GM21367 (cell line): ENCODE results near the gene CERT1.
"Not testable (repeated sequence)": the region's sequence is repeated elsewhere in the genome, so short reads cannot be mapped to it uniquely, and the experiment has no call there.

ENCODE experiments used
- ATAC-seq: cut with Tn5 transposase; IDR thresholded peaks from one replicate; pipeline ENCODE4 v1.9.1; 2021; ENCODE audit not compliant: unreplicated experiment

Gene CERT1

DNA sequence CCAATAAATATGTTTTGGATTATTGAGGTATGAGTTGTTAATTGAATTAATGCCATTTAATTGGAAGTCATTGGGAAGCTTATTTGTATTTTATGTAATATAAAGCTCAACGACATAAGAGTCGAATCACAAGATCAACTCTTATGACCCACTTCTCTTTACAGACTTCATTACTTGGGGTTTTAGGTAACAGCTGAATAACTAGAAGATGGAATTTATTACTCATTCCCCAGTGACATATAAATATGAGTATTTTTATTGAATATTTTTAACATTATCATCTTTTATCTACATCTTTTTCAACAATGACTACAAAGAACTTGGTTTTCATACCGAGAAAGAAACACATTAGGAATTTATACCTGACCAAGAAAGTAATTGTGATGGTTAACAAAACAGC is 153.3 kb downstream of the CERT1 start:
- ATAC-seq: no peak

- no peak for ATAC-seq
Observed at GRCh38 chr5:75356719-75357118, 154.7 kb downstream of the CERT1 start.

DNA sequence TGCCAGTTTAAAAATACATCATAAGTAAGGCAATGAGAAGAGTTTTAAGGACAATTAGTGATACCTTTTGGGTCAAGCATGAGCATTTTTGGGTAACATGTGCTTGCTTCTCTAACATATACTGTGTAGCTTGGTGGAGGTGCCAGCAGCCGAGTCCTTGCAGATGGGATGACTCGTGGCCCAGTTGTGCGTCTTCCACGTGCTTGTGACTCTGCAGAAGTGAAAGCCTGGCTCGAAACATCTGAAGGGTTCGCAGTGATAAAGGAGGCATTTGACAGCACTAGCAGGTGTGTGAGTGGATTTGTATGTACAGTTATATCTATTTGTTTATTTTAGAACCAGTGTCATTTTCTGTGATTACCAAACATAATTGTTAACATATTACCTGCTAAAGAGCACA is 156.2 kb downstream of the CERT1 start:
- no peak for ATAC-seq

DNA sequence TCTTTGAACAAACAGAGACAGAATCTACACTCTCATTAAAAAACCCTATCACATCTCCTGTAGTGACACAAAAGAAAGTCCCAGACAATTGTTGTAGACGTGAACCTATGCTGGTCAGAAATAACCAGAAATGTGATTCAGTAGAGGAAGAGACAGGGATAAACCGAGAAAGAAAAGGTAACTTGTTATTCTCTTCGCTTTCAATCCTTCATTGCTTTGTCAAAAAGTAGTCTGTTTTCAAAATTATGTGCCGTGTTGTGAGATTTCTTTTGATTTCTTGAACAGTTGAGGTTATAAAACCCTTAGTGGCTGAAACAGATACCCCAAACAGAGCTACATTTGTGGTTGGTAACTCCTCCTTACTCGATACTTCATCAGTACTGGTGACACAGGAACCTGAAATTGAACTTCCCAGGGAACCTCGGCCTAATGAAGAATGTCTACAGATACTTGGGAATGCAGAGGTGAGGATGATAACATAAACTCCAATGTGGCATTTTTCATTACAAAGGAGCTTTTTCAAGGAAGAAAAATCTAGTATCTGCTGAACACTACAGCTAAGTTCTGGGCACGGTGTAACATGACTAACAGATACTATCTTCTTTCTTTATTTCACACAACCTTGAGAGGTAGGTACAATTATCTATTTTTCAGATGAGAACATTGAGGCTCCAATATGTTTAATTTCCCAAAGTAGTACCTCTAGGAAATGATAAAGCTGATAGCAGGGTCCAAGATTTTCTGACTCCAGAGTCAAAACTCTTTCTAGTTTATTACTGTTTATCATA is 160.1 kb downstream of the CERT1 start:
- ATAC-seq: no peak

- no peak for ATAC-seq
Observed at GRCh38 chr5:75349663-75350062, 161.8 kb downstream of the CERT1 start.

- no peak for ATAC-seq
Observed at GRCh38 chr5:75348241-75348640, 163.2 kb downstream of the CERT1 start.

DNA sequence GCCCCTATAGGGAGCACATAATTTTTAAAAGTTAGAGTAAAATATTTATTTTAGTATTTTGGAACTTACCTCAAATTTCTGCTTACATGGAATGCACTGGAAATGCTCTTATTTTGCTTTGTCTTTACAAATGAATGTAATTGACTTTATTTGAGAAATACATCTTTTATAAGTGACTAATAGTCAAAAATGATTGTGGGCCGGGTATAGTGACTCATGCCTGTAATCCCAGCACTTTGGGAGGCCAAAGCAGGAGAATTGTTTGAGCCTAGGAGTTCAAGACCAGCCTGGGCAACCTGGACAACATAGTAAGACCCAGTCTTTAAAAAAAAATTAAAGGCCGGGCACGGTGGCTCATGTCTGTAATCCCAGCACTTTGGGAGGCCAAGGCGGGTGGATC is 168.6 kb downstream of the CERT1 start:
- ATAC-seq: no peak

DNA sequence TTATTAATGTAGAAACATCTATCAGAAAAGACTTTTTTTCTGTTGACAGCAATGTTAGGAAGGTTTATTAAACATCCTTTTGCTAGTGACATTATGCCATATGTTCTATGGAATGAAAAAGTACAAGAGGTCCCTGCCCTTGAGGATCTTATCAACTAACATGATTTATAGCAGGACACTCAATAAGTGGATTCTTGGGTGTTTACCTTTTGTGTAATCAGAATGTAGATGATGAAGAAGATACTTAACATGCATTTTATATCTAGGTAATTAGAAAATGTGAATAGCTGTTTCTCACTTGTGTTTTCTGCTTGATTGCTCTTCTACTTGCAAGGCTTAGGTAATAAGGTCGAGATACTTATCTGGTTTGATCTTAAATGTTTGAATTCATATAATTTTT is 169.5 kb downstream of the CERT1 start:
- ATAC-seq: no peak

GRCh38 chr5:75340714-75341478 is 170.5 kb downstream of the CERT1 start:
- ATAC-seq: no peak

DNA sequence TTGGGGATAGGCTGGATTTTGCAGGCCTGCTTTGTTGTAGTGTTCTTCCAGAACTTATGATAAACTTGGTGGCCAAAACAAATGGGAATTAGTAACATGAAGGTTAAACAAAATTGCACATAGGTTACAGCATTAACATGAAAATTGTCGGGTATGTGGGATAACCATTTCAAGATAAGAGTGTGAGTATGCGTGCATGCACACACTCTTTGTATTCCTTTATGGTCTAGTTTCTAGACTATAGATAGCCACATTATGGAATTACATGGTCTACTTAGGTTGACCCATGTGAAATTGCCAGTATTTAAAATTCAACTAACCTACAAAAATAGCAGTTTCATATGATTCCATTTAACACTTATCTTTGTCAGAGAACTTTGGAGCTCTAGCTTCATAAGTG is 173.0 kb downstream of the CERT1 start:
- ATAC-seq: no peak

- no peak for ATAC-seq
Observed at GRCh38 chr5:75337366-75338021, 173.9 kb downstream of the CERT1 start.

DNA sequence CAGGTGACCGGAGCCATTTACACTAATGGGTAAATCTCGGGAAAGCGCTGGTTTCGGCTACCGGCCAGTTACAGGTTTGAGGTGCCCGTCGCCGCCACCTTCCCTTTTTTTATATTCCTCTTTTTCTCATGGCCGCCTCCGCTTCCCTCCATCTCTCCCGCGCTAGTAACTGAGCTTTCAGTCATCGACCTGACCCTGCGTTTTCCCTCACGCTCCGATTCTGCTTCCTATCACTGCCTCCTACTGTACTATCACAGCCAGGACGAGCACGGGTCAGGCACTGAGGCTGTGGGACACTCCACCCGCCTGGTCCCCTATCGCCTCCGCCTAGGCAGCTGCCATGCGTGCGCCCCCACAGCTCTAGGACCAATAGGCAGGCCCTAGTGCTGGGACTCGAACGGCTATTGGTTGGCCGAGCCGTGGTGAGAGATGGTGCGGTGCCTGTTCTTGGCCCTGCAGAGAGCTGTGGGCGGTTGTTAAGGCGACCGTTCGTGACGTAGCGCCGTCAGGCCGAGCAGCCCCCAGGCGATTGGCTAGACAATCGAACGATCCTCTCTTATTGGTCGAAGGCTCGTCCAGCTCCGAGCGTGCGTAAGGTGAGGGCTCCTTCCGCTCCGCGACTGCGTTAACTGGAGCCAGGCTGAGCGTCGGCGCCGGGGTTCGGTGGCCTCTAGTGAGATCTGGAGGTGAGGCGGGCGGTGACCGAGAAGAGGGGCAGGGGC is 174.7 kb downstream of the CERT1 start, which contains the start of gene HMGCR:
HMGCR (plus strand) TSS at position 606 of the 722 bp plus-strand sequence. CDS start 5,386 bp downstream, outside the sequence.
- ATAC-seq: peak; percentile 99

- ATAC-seq: no peak
Observed at GRCh38 chr5:75335952-75336614, 175.3 kb downstream of the CERT1 start.

- no peak for ATAC-seq
Observed at GRCh38 chr5:75335486-75335885, 175.9 kb downstream of the CERT1 start.

- ATAC-seq: not testable (repeated sequence)
Observed at GRCh38 chr5:75334413-75334812, 177.0 kb downstream of the CERT1 start.

GRCh38 chr5:75333759-75334158 is 177.7 kb downstream of the CERT1 start:
- not testable (repeated sequence) for ATAC-seq

DNA sequence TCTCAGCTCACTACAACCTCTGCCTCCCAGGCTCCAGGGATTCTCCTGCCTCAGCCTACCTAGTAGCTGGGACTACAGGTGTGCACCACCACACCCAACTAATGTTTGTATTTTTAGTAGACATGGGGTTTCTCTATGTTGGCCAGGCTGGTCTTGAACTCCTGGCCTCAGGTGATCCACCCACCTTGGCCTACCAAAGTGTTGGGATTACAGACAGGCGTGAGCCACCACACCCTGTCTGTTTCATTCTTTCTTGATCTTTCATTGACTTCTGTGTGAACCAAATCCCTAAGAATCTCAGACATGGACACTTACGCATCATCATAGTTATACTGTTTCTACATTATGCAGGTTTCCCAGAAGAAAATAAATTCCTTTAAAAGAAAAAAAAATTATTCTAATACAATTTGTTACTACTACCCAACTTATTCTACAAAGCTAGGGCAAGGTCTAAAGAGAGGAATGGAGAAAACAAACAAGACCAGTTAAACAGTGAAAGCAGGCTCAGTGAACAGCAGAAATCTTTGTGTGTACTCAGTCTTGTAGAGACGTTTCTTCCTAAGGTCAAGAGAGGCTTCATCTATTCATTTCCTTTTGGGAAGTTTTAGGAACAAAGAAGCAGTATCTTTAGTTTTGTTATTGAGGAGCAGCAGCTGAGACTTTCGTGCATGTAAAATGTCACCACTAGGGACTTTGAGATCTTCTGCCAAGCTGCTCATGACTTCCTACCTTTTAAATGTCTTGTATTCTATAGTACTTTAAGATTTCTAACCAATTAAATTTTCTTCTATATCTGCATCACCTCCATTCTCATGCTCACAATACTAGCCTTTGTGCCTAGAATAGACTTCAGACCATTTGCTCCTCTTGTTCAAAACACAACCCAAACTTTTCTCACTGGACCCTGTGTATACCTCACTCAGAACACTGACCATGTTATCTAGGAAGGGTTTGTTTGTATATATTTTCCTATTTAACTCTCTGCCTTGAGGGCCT is 180.0 kb downstream of the CERT1 start:
- ATAC-seq: no peak

GRCh38 chr5:75330404-75330803 is 181.0 kb downstream of the CERT1 start:
- ATAC-seq: no peak
